ENCODE results near the gene GRB10.

The GRB10 gene

GRCh38 chr7:50685135-50686065, 97.3 kb downstream of the GRB10 start:
- no peak for DNase-seq

DNA sequence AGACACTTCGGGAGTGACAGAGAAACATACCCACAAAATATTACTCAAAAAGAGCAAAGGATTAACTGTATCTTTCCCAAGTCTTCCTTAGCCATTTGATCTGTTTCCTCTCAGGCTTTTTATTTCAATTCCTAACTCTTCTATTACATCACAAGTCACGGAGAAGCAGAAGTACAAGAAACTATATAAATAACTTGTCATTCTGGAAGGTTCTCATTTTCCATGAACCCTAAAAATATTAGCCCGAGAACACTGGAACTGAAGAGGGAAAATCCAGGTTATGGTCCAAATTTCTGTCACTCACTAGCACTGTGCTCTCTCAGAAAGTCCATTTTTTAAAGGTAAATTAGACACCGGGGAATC, 98.0 kb downstream of the GRB10 start:
- DNase-seq, result no peak

- no peak for DNase-seq
Observed at GRCh38 chr7:50684011-50684712, 98.5 kb downstream of the GRB10 start.

DNA sequence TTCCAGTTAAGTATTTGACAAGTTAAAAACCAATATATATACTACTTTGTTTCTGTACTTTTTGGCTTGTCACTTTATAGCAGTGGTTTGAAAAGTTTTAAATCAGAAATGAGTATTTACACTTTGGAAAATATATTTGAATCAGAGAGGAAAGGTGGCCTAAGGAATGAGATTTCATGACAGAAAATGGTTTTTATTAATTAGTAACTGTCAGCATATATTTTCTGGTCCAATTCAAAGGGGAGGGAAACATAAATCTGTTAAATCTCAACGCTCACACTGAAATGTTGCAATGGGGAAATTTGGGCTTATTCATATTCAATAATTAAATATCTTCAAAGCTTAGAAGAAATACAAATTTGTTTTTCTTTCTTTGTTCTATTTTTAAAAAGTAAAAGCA, 100.1 kb downstream of the GRB10 start:
- DNase-seq, result no peak

GRCh38 chr7:50682079-50682478, 100.6 kb downstream of the GRB10 start:
- DNase-seq, result no peak

- DNase-seq, result no peak
Observed at GRCh38 chr7:50681432-50682045, 101.2 kb downstream of the GRB10 start.

DNA sequence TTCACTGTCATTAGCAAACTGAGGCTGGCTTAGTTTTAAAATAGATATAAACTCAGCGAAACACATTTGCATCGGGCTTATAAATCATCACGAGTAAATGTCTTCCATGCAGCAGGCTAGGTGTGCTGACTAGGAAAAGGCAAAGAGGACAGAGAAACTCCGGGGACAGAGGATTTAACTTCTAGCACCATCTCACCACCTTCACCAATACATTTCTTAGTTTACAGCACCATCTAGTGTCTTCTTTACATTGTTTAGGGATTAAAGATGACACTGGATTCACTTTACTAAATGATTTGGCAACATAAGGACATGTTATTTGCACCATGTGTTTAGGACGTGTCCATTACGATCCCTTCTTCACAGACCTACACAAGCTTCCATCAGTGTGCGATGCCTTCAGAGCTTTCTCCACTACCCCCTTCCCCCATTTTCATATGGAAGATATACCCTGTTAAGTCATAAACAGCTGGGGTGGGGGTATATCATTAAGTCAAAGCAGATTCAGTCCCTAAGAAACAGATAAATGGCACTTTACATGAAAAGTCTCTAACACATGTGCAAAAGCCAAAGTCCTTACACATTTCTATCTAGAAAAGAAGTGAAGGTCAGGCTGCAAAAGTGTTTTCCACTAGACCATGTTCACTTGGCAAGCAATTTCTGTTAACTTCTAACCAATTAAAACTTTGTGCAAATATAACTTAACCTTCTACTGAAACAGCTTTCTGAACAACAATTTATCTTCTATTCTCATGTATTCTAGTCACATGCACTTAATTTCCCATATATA, 103.3 kb downstream of the GRB10 start:
- DNase-seq, result peak; percentile 67

DNA sequence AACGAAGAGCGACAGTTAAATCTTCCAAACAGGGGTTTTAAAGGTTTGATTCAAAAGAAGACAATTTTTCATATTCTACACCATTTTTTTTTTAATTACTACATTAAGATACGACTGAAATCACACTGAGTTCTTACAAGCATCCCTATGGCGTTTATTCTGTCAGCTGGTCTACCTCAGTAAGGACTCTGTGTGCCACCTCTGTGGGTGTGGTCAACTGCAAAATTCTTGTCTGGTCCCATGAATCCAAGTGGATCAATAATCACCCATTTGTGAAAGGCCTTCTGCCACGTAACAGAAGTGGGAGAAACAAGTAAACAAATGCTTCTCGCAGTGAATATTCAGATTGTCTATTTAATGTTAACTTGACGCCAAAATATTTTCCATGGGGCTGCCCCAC, 104.1 kb downstream of the GRB10 start:
- no peak for DNase-seq

- DNase-seq, result no peak
Observed at GRCh38 chr7:50677638-50677996, 105.1 kb downstream of the GRB10 start.

DNA sequence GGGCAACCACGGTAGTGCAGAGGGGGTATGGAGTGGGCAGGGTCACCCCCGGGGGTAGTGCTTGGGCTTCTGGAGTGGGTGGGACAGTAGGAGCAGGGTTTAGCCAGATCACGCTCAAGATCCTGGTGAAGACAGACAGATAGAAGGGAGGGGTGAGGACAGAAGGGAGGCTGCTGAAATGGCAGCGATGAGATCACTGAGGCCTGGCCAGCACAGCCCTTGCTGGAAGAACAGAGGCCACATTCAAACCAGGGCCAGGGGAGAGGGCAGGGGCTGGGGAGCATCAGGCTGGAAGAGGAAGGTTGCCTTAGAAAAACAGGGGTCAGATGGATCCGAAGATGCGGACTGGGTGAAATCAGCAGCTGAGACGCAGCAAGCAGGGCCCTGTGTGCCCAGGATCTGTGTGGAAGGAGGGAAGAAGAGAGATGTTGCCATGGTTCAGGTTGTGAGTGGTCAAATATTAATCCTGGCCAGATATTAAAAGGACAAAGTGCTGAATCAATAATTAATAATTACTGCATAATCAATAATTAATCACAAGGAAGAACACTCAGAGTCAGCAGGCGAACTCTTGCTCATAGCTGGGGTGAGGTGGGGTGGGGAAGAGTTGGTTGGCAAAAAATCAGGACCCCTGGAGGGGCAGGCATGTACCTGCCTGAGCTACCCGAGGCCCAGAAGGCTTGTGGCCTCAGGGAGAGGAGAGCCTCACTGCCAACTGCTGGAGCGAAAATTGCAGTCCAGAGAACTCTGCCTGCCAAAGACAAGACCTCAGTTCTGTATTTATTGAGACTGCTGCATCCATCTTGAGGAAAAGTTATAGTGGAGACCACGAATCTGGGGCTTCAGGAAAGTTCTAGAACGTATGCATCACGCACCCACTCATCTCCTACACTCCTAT, 105.7 kb downstream of the GRB10 start:
- DNase-seq, result no peak

- no peak for DNase-seq
Observed at GRCh38 chr7:50676079-50676478, 106.6 kb downstream of the GRB10 start.

GRCh38 chr7:50674896-50675835, 107.5 kb downstream of the GRB10 start:
- no peak for DNase-seq

DNA sequence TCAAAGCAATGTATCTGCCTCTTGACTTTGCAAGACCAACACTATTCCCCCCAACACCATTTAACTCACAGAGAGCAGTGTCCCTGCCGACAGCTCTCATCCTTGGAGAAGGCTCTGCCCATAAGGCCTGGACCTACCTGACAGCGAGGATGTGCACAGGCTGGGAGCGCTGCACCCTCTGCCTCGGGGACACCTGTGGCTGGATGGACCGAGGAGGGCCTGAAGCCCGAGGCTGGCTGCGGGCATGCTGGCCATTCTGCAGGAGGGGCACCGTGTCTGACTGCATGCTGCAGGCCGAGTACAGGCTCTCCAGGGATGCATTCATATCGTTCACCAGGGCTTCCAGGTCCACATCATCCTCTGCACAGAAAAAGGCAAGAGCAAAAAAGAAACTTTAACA, 108.4 kb downstream of the GRB10 start:
- DNase-seq, result no peak

DNA sequence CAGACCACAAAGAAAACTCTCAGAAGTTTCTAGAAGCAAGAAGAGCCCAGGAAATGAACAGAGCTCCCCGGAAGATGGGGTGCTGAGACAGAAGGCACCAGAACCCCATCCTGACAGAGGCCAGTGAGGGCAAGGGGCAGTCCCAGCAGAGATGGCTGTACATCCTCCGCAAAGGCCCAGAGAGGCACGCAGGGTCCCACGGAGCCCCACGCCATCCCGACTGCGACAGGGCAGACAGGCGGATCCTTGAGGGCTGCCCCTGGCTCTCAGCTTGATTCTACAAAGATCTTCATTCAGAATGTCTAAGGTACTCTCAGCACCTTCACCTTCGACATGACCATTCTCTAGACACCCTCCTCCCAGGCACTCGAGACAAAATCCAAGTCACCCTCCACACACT, 109.6 kb downstream of the GRB10 start:
- no peak for DNase-seq

DNA sequence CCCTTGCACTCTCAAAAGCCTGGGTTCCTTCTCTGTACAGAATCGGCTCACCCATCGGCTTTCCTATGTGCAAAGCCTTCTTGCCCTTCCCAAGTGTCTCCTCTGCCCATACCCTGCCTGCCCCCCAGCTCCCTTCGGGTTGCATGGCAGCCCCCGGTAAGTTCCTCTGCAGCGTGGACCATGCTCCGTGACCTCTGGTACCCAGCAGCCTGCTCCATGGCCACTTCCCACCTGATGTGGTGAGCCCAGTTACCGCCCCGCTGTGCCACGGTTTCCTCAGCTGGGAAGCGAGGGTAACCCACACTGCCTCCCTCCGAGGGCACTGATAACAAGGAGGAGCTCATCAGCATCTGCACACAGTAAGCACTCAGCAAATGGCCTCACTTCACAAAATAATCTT, 110.7 kb downstream of the GRB10 start:
- DNase-seq, result no peak

GRCh38 chr7:50671386-50671785, 111.3 kb downstream of the GRB10 start:
- DNase-seq, result no peak

GRCh38 chr7:50669890-50670289, 112.8 kb downstream of the GRB10 start:
- DNase-seq, result no peak

GRCh38 chr7:50667789-50668226, 114.9 kb downstream of the GRB10 start:
- no peak for DNase-seq

GRCh38 chr7:50667338-50667737, 115.4 kb downstream of the GRB10 start:
- DNase-seq, result no peak

- DNase-seq, result no peak
Observed at GRCh38 chr7:50666124-50666496, 116.6 kb downstream of the GRB10 start.
